IMR-90 (cell line): ENCODE measurements around the gene CGNL1. TPM values are rescaled to one million over a fixed set of nuclear protein-coding genes. Genes with fewer than 3 reads are reported as not detected.

Experiments used
- ATAC-seq: fragments of 200-7000 bp; cut with Tn5 transposase; 2 replicates; pipeline ENCODE4 v1.9.1; 2020; ENCODE audit warnings: low read depth, mild to moderate bottlenecking, moderate library complexity
- BruUV-seq: library from RNA; stranded (reverse); fragments of 400-500 nt; replicated peaks from 2 replicates; lab custom pipeline; 2021; lab: Mats Ljungman, UMichigan
- CTCF ChIA-PET: fragments of 300-600 bp; formaldehyde crosslinking; extraction: SDS; loops from one replicate; lab custom pipeline; 2021; ENCODE audit warnings: antibody characterized with exemption; lab: Yijun Ruan, JAX
- POLR2A ChIA-PET: fragments of 300-600 bp; sonication (Branson Sonifier 250); formaldehyde crosslinking; loops from one replicate; lab custom pipeline; 2022; ENCODE audit warnings: antibody characterized with exemption; ENCODE audit not compliant: unreplicated experiment; lab: Charles Lee
- DNase-seq: peaks from one replicate; pipeline ENCODE4 v3.0.0; 2013
- H2AFZ ChIP-seq: replicated peaks from 2 replicates; pipeline ENCODE3; 2013; ENCODE audit warnings: low read length, mild to moderate bottlenecking; ENCODE audit not compliant: poor library complexity
- H2AK5ac ChIP-seq: 2 replicates; pipeline ENCODE4 v1.6.1; 2013; ENCODE audit warnings: low read depth, low read length, inconsistent platforms
- H2AK9ac ChIP-seq: replicated peaks from 2 replicates; pipeline ENCODE3; 2013; ENCODE audit warnings: mild to moderate bottlenecking, low read depth, low read length, moderate library complexity; ENCODE audit not compliant: poor library complexity
- H2BK120ac ChIP-seq: 2 replicates; pipeline ENCODE4 v1.6.1; 2013; ENCODE audit warnings: low read depth, low read length, inconsistent platforms
- H2BK15ac ChIP-seq: 3 replicates; pipeline ENCODE4 v1.6.1; 2013; ENCODE audit warnings: low read depth, low read length, inconsistent platforms
- H2BK20ac ChIP-seq: 2 replicates; pipeline ENCODE4 v1.6.1; 2013; ENCODE audit warnings: low read depth, mild to moderate bottlenecking, inconsistent platforms, low read length, moderate library complexity
- H2BK5ac ChIP-seq: 2 replicates; pipeline ENCODE4 v1.6.1; 2013; ENCODE audit warnings: mild to moderate bottlenecking, low read depth, low read length, inconsistent platforms; ENCODE audit not compliant: poor library complexity, severe bottlenecking
- H3K14ac ChIP-seq: replicated peaks from 2 replicates; pipeline ENCODE4 v1.6.1; 2013; ENCODE audit warnings: low read depth, low read length, inconsistent platforms
- H3K18ac ChIP-seq: 2 replicates; pipeline ENCODE4 v1.6.1; 2013; ENCODE audit warnings: low read depth, low read length, control low read depth
- H3K23ac ChIP-seq: 2 replicates; pipeline ENCODE4 v1.6.1; 2013; ENCODE audit warnings: low read depth, low read length, inconsistent platforms
- H3K27ac ChIP-seq: 2 replicates; pipeline ENCODE4 v1.5.1; 2013; ENCODE audit warnings: mild to moderate bottlenecking, control low read depth, low read length; ENCODE audit not compliant: insufficient read depth
- H3K27me3 ChIP-seq: 2 replicates; pipeline ENCODE4 v1.6.1; 2013; ENCODE audit warnings: low read length; ENCODE audit not compliant: control insufficient read depth, insufficient read depth
- H3K36me3 ChIP-seq: 2 replicates; pipeline ENCODE4 v1.6.1; 2013; ENCODE audit warnings: low read length, mixed read lengths; ENCODE audit not compliant: control insufficient read depth, insufficient read depth
- H3K4ac ChIP-seq: 2 replicates; pipeline ENCODE4 v1.6.1; 2013; ENCODE audit warnings: low read depth, low read length, inconsistent platforms
- H3K4me1 ChIP-seq: 2 replicates; pipeline ENCODE4 v1.6.1; 2013; ENCODE audit warnings: low read length, mixed read lengths; ENCODE audit not compliant: control insufficient read depth, insufficient read depth
- H3K4me2 ChIP-seq: 2 replicates; pipeline ENCODE4 v1.6.1; 2013; ENCODE audit warnings: low read depth, mild to moderate bottlenecking, control low read depth, low read length, moderate library complexity
- H3K4me3 ChIP-seq: 2 replicates; pipeline ENCODE4 v1.5.1; 2013; ENCODE audit warnings: low read depth, mild to moderate bottlenecking, control low read depth, low read length, moderate library complexity; ENCODE audit not compliant: insufficient read depth
- H3K56ac ChIP-seq: 2 replicates; pipeline ENCODE4 v1.6.1; 2013; ENCODE audit warnings: low read length, inconsistent platforms; ENCODE audit not compliant: insufficient read depth; ENCODE audit errors: extremely low read depth
- H3K79me1 ChIP-seq, 2 experiments: 2 replicates each; pipeline ENCODE4 v1.6.1; 2013; ENCODE audit warnings: low read length in 2 of 2, inconsistent platforms in 1 of 2, low read depth in 1 of 2
- H3K9ac ChIP-seq: 2 replicates; pipeline ENCODE4 v1.6.1; 2013; ENCODE audit warnings: low read depth, low read length, control low read depth
- H3K9me1 ChIP-seq: 2 replicates; pipeline ENCODE4 v1.6.1; 2013; ENCODE audit warnings: low read length, inconsistent platforms; ENCODE audit not compliant: insufficient read depth
- H3K9me3 ChIP-seq: 2 replicates; pipeline ENCODE4 v1.6.1; 2013; ENCODE audit warnings: low read length; ENCODE audit not compliant: control insufficient read depth, insufficient read depth
- H4K20me1 ChIP-seq: 2 replicates; pipeline ENCODE4 v1.6.1; 2013; ENCODE audit warnings: low read length, inconsistent platforms; ENCODE audit not compliant: insufficient read depth
- H4K5ac ChIP-seq: 2 replicates; pipeline ENCODE4 v1.6.1; 2013; ENCODE audit warnings: mild to moderate bottlenecking, low read depth, low read length, control low read depth
- H4K8ac ChIP-seq, 2 experiments: 2 replicates each; pipeline ENCODE4 v1.6.1; 2013; ENCODE audit warnings: low read depth in 2 of 2, low read length in 2 of 2, control low read depth in 1 of 2, inconsistent platforms in 1 of 2
- H4K91ac ChIP-seq: 2 replicates; pipeline ENCODE4 v1.6.1; 2013; ENCODE audit warnings: low read depth, low read length, inconsistent platforms; ENCODE audit not compliant: insufficient read depth
- RAD21 ChIP-seq: IDR thresholded peaks from 2 replicates; pipeline ENCODE4 v1.6.1; 2012; ENCODE audit warnings: low read length, improper control_type of control experiment
- WGBS, 2 experiments: methylation state at CpG; one replicate each; pipeline versions ENCODE4 v1.1.5 to v1.1.7; 2013; ENCODE audit warnings: missing lambda C conversion rate in 2 of 2; ENCODE audit not compliant: insufficient read length in 1 of 2; ENCODE audit errors: extremely low coverage in 2 of 2; 5-methylcytosine and 5-hydroxymethylcytosine counted together
- dilution Hi-C: fragments of 300-500 bp; cut with HindIII; formaldehyde crosslinking; loops from one replicate; pipeline ENCODE4 v1.14.3; 2018; ENCODE audit warnings: low sequenced_read_pairs; ENCODE audit not compliant: unreplicated experiment
- in situ Hi-C: fragments of 300-500 bp; cut with MboI; formaldehyde crosslinking; loops from 3 replicates; pipeline ENCODE4 v1.14.3; 2019; ENCODE audit warnings: low sequenced_read_pairs, inconsistent platforms, mixed read lengths
- intact Hi-C: fragments of 100-400 bp; cut with micrococcal nuclease; formaldehyde crosslinking; loops from 2 replicates; pipeline ENCODE4 v1.10.0; 2022
- polyA plus RNA-seq, 3 experiments: library from polyadenylated mRNA; depleted of rRNA; stranded (reverse); fragments of >200 nt; gene quantifications; 2 replicates each; pipeline ENCODE4 v1.2.3, GENCODE V29; 2012; ENCODE audit warnings: low replicate concordance in 1 of 3
- total RNA-seq: library from RNA; depleted of rRNA; stranded (reverse); fragments of >200 nt; gene quantifications from 2 replicates; pipeline ENCODE4 v1.2.3, GENCODE V29; 2012

Gene CGNL1
- total and polyA plus RNA-seq, 2 of the 4 experiments (the other 2 are of a cell fraction): 0.07 to 0.18 TPM

- H3K23ac ChIP-seq: no peak overlapping the region
- no peak overlapping the region for H3K4ac ChIP-seq
- no peak for TF ChIP-seq RAD21
- H4K8ac ChIP-seq: no peak overlapping the region
- ATAC-seq (no peak), DNase-seq (no peak)
- in situ Hi-C loops (no loop called here), dilution Hi-C loops (no loop called here), intact Hi-C loops (no loop called here)
- ChIA-PET POLR2A (no interaction called here), CTCF (interaction anchor here (0.6 to 0.7 kb wide), 2 partner anchors 11 to 25 kb away, joined by 3 to 4 read pairs; no protein-coding TSS in a partner anchor)
- H2BK15ac ChIP-seq: no peak overlapping the region
- no peak overlapping the region for H4K91ac ChIP-seq
- H3K9me1 ChIP-seq: no peaks in the 10 kb centered on the region
- no peak overlapping the region for H3K9ac ChIP-seq
- H3K14ac ChIP-seq: no peak overlapping the region
- H3K56ac ChIP-seq: no peak overlapping the region
- H4K5ac ChIP-seq: no peak overlapping the region
- peaks cover 43% of the 10 kb centered on the region for H3K27me3 ChIP-seq
- H2BK20ac ChIP-seq: no peak overlapping the region
- H3K9me3 ChIP-seq: no peaks in the 10 kb centered on the region
- no peak overlapping the region for H2BK120ac ChIP-seq
- H3K79me1 ChIP-seq: no peaks in the 10 kb centered on the region
- H3K36me3 ChIP-seq: no peaks in the 10 kb centered on the region
- H3K18ac ChIP-seq: no peak overlapping the region
- H2AK5ac ChIP-seq: no peak overlapping the region
- WGBS, 2 experiments: no CpG with 5 or more reads among the region's 1 CpG
- no peak overlapping the region for H2AK9ac ChIP-seq
- H3K27ac ChIP-seq: no peak overlapping the region
- no peak overlapping the region for H3K4me3 ChIP-seq
- H2BK5ac ChIP-seq: no peak overlapping the region
- no peak overlapping the region for H2AFZ ChIP-seq
- BruUV-seq: no TSS peak
- H3K4me2 ChIP-seq: no peak overlapping the region
- peaks cover 3% of the 10 kb centered on the region for H3K4me1 ChIP-seq
- no peaks in the 10 kb centered on the region for H4K20me1 ChIP-seq
Measured at GRCh38 chr15:57382969-57383368, 6.7 kb downstream of the CGNL1 start.
